Heart left ventricle (tissue), 16 donors: ENCODE measurements around the gene CPD. TPM values are rescaled to one million over a fixed set of nuclear protein-coding genes. Genes with fewer than 3 reads are reported as not detected.
"Not testable (repeated sequence)": the region's sequence is repeated elsewhere in the genome, so short reads cannot be mapped to it uniquely, and the experiment has no call there.

Source experiments
- ATAC-seq, 4 donors: fragments of 200-7000 bp; cut with Tn5 transposase; one replicate each; pipeline ENCODE4 v1.9.1; 2020 to 2022; ENCODE audit warnings: moderate library complexity in 4 of 4, mild to moderate bottlenecking in 3 of 4, moderate number of reproducible peaks in 1 of 4
- DNase-seq, 5 donors: peaks; one replicate each; pipeline ENCODE4 v3.0.0-alpha.2; 2020
- H3K27ac ChIP-seq, 12 donors: fragments of 200-600 bp; sonication (generic) in 4 of 12; one replicate each; pipeline versions ENCODE4 v1.5.0 to v1.8.0; 2016 to 2022; ENCODE audit warnings: mild to moderate bottlenecking in 2 of 12
- H3K27me3 ChIP-seq, 9 donors: fragments of 200-600 bp; sonication (generic) in 2 of 9; one replicate each; pipeline versions ENCODE4 v1.5.1 to v1.8.0; 2016 to 2022; ENCODE audit warnings: mild to moderate bottlenecking in 3 of 9
- H3K36me3 ChIP-seq, 9 donors: fragments of 200-600 bp; sonication (generic) in 2 of 9; one replicate each; pipeline versions ENCODE4 v1.5.0 to v1.8.0; 2018 to 2022; ENCODE audit warnings: mild to moderate bottlenecking in 2 of 9
- H3K4me1 ChIP-seq, 12 donors: fragments of 200-600 bp; sonication (generic) in 4 of 12; one replicate each; pipeline versions ENCODE4 v1.5.0 to v1.8.0; 2016 to 2022; ENCODE audit warnings: mild to moderate bottlenecking in 3 of 12
- H3K4me3 ChIP-seq, 12 donors: fragments of 200-600 bp; sonication (generic) in 4 of 12; one replicate each; pipeline versions ENCODE4 v1.5.0 to v1.8.0; 2017 to 2022; ENCODE audit warnings: mild to moderate bottlenecking in 9 of 12, moderate library complexity in 4 of 12
- H3K9me3 ChIP-seq, 12 donors: fragments of 200-600 bp; sonication (generic) in 4 of 12; one replicate each; pipeline versions ENCODE4 v1.5.0 to v1.8.0; 2016 to 2022; ENCODE audit warnings: mild to moderate bottlenecking in 1 of 12
- CTCF ChIP-seq, 12 donors: fragments of 200-600 bp; sonication (generic) in 4 of 12; IDR thresholded peaks; one replicate each; pipeline versions ENCODE4 v1.5.0 to v1.8.0; 2018 to 2022; ENCODE audit warnings: antibody characterized with exemption in 12 of 12, mild to moderate bottlenecking in 5 of 12
- POLR2A ChIP-seq, 2 donors: fragments of 450-650 bp; IDR thresholded peaks; one replicate each; pipeline ENCODE4 v1.6.1; 2017; ENCODE audit warnings: antibody characterized with exemption in 2 of 2, mild to moderate bottlenecking in 2 of 2, moderate library complexity in 2 of 2
- WGBS, 4 donors: extraction: QIAGEN DNeasy Blood & Tissue Kit in 2 of 4; methylation state at CpG; one replicate each; pipeline versions ENCODE4 v1.1.5 to v1.1.7; 2013 to 2018; 5-methylcytosine and 5-hydroxymethylcytosine counted together
- intact Hi-C, 10 donors: fragments of 100-400 bp; cut with DNase I; formaldehyde crosslinking; loops; one replicate each; pipeline versions ENCODE4 v1.11.1 to v1.14.2; 2022
- polyA plus RNA-seq, 2 donors: library from polyadenylated mRNA; stranded (reverse); fragments of 200-250 nt; gene quantifications; one replicate each; pipeline ENCODE4 v1.2.3, GENCODE V29; 2013
- total RNA-seq, 9 donors: library from RNA; depleted of rRNA in 2 of 9; stranded (reverse); fragments of >200 nt in 2 of 9; fragmentation: NEBNext Ultra II Directional in 3 of 9; extraction: Animal tissue kit (Norgen Biotek cat#: 25700) in 3 of 9; gene quantifications; one replicate each; pipeline versions ENCODE4 v1.1.0 to v1.2.4, GENCODE V29; 2016 to 2023
- donor health status: ischemic (EF 13 %, LVEDD 7.1; RV severe dilation, severe dysfunction).
- donor health status: healthy with polysubstance abuse.
- donor health status: DM: no; HTN: yes; CAD: no.
- donor health status: DM: no; HTN: no; CAD: no.
- donor health status: ischemic (EF 25% LVEDD 6.9; RV normal size, moderate dysfunction).
- donor health status: ischemic (EF 25% LVEDD 5.7; RV mildly dilated, moderate dysfunction).
- donor health status: healthy.
- donor health status: DM: yes; HTN: yes; CAD: no.
- donor health status: ischemic (EF 35%, LVEDD 5.7; RV mildly dilated, moderate dysfunction).
- donor health status: nonischemic (EF 11% LVEDD 7.7; RV severe dilation, severe dysfunction).
- donor health status: DM: yes; HTN: yes; CAD: no.
- donor health status: PGD.
- donor health status: ischemic (EF 29% LVEDD 5.4; RV normal size, mild dysfunction).
- donor health status: nonischemic (EF 23%, LVEDD 6.1; RV moderate dilation, normal function).

Gene CPD
- total and polyA plus RNA-seq, 11 donors, result 3.6 to 54.2 (median 31.8) TPM

- Histone ChIP-seq H3K4me1 (peaks cover 0 to 37% (median 12%) of the 10 kb centered on the region in 12 donors), H3K27ac (no peak overlapping the region), H3K27me3 (no peaks in the 10 kb centered on the region), H3K9me3 (no peaks in the 10 kb centered on the region), H3K4me3 (no peak overlapping the region), H3K36me3 (no peaks in the 10 kb centered on the region)
- TF ChIP-seq CTCF (IDR thresholded peaks at IDR 0.05) (no peak), POLR2A (IDR thresholded peaks at IDR 0.05) (no peak)
- intact Hi-C loops, result loop anchor here in 4 of 10 donors (5.0 to 10.0 kb wide), 5 partner anchors 96 to 237 kb away; no protein-coding TSS in a partner anchor
- ATAC-seq (no peak), DNase-seq (no peak)
- WGBS, 4 donors, result 84 to 94% (median 88%) methylated on average over 2 of the region's 2 CpGs
These were observed 39.6 kb upstream of the CPD start for GRCh38 chr17:30339086-30339485.

GRCh38 chr17:30340801-30341356, 37.8 kb upstream of the CPD start:
- Histone ChIP-seq H3K27me3 (no peaks in the 10 kb centered on the region), H3K9me3 (no peaks in the 10 kb centered on the region), H3K4me1 (peaks cover 0 to 53% (median 29%) of the 10 kb centered on the region in 12 donors), H3K4me3 (peak overlapping the region in 1 of 12 donors; percentile 12), H3K27ac (peak overlapping the region; percentile 61 to 87 (median 72)), H3K36me3 (no peaks in the 10 kb centered on the region)
- no peak for TF ChIP-seq POLR2A (IDR thresholded peaks at IDR 0.05)
- DNase-seq (peak in 1 of 5 donors; percentile 10), ATAC-seq (peak in 3 of 4 donors; percentile 30 to 62 (median 39))
- intact Hi-C loops, result loop anchor here in 8 of 10 donors (1.0 to 10.0 kb wide), 9 partner anchors 36 to 224 kb away; partner anchors contain the start of genes GOSR1 (in 4 of the 8), CPD (in 3 of the 8) and NSRP1 (in 1 of the 8)
- 37 to 52% (median 43%) methylated on average over 6 of the region's 6 CpGs for WGBS, 4 donors

GRCh38 chr17:30341703-30342249, 37.0 kb upstream of the CPD start:
- WGBS, 4 donors, result 76 to 86% (median 80%) methylated on average over 5 of the region's 5 CpGs
- Histone ChIP-seq H3K27ac (peak overlapping the region; percentile 27 to 87 (median 72)), H3K4me3 (no peak overlapping the region), H3K4me1 (peaks cover 0 to 53% (median 32%) of the 10 kb centered on the region in 12 donors), H3K27me3 (no peaks in the 10 kb centered on the region), H3K9me3 (no peaks in the 10 kb centered on the region), H3K36me3 (no peaks in the 10 kb centered on the region)
- DNase-seq, result no peak
- TF ChIP-seq POLR2A (IDR thresholded peaks at IDR 0.05) (no peak), CTCF (IDR thresholded peaks at IDR 0.05) (no peak)
- ATAC-seq, result no peak
- intact Hi-C loops, result loop anchor here in 8 of 10 donors (5.0 to 10.0 kb wide), 8 partner anchors 36 to 224 kb away; partner anchors contain the start of genes CPD (in 3 of the 8), GOSR1 (in 3 of the 8) and NSRP1 (in 1 of the 8)

GRCh38 chr17:30343244-30343643, 35.5 kb upstream of the CPD start:
- DNase-seq, H3K27me3 ChIP-seq, H3K36me3 ChIP-seq, ATAC-seq, H3K4me3 ChIP-seq, H3K9me3 ChIP-seq: not testable (repeated sequence)
- H3K27ac ChIP-seq, result peak overlapping the region in 4 of 12 donors; percentile 10 to 61 (median 42)
- intact Hi-C loops, result loop anchor here in 8 of 10 donors (5.0 to 10.0 kb wide), 8 partner anchors 34 to 226 kb away; partner anchors contain the start of genes CPD (in 3 of the 8), GOSR1 (in 3 of the 8) and NSRP1 (in 1 of the 8)
- peaks cover 0 to 53% (median 32%) of the 10 kb centered on the region in 12 donors for H3K4me1 ChIP-seq
- 93 to 99% (median 98%) methylated on average over 3 of the region's 3 CpGs for WGBS, 4 donors

- H3K9me3 ChIP-seq, result no peaks in the 10 kb centered on the region
- no peaks in the 10 kb centered on the region for H3K27me3 ChIP-seq
- peak overlapping the region in 11 of 12 donors; percentile 20 to 81 (median 61) for H3K27ac ChIP-seq
- intact Hi-C loops, result loop anchor here in 8 of 10 donors (2.0 to 10.0 kb wide), 9 partner anchors 34 to 226 kb away; partner anchors contain the start of genes CPD (in 5 of the 8), GOSR1 (in 3 of the 8) and NSRP1 (in 1 of the 8)
- WGBS, 4 donors, result 49 to 63% (median 55%) methylated on average over 4 of the region's 4 CpGs
- ATAC-seq, result no peak
- DNase-seq, result no peak
- H3K4me3 ChIP-seq, result no peak overlapping the region
- TF ChIP-seq CTCF (IDR thresholded peaks at IDR 0.05) (no peak), POLR2A (IDR thresholded peaks at IDR 0.05) (no peak)
- H3K36me3 ChIP-seq, result no peaks in the 10 kb centered on the region
- peaks cover 0 to 53% (median 32%) of the 10 kb centered on the region in 12 donors for H3K4me1 ChIP-seq
These were observed 34.9 kb upstream of the CPD start for GRCh38 chr17:30343796-30344195.
